Trophoblast cell (in vitro differentiated cells and primary cell): ENCODE measurements around the gene AQP7.

Experiments
- DNase-seq, 2 donors: peaks; one replicate each; pipeline ENCODE4 v3.0.0-alpha.2; 2016
- H2AFZ ChIP-seq: 2 replicates; pipeline ENCODE4 v1.6.1; 2013; ENCODE audit warnings: low read length, moderate library complexity, mild to moderate bottlenecking; ENCODE audit not compliant: insufficient read depth, poor library complexity
- H2AK5ac ChIP-seq: 2 replicates; pipeline ENCODE4 v1.6.1; 2013; ENCODE audit warnings: mild to moderate bottlenecking, low read length
- H2BK120ac ChIP-seq: 2 replicates; pipeline ENCODE4 v1.6.1; 2013; ENCODE audit warnings: low read length, mild to moderate bottlenecking, moderate library complexity; ENCODE audit not compliant: insufficient read depth, poor library complexity
- H2BK12ac ChIP-seq: 2 replicates; pipeline ENCODE4 v1.6.1; 2013; ENCODE audit warnings: mild to moderate bottlenecking, low read length, moderate library complexity
- H2BK5ac ChIP-seq: 2 replicates; pipeline ENCODE4 v1.6.1; 2013; ENCODE audit warnings: low read length, low read depth, moderate library complexity, mild to moderate bottlenecking; ENCODE audit not compliant: poor library complexity
- H3K14ac ChIP-seq: 2 replicates; pipeline ENCODE4 v1.6.1; 2013; ENCODE audit warnings: mild to moderate bottlenecking, low read length
- H3K18ac ChIP-seq: 2 replicates; pipeline ENCODE4 v1.6.1; 2013; ENCODE audit warnings: mild to moderate bottlenecking, low read length
- H3K23ac ChIP-seq: 2 replicates; pipeline ENCODE4 v1.6.1; 2013; ENCODE audit warnings: low read length
- H3K27ac ChIP-seq: 2 replicates; pipeline ENCODE4 v1.5.1; 2013; ENCODE audit warnings: low read depth, mild to moderate bottlenecking, inconsistent platforms, low read length, moderate library complexity
- H3K27me3 ChIP-seq: 2 replicates; pipeline ENCODE4 v1.6.1; 2013; ENCODE audit warnings: inconsistent platforms, mild to moderate bottlenecking, low read length, moderate library complexity; ENCODE audit not compliant: insufficient read depth
- H3K36me3 ChIP-seq, 2 experiments: 1 replicate in 1 of 2; 2 replicates in 1 of 2; pipeline ENCODE4 v1.6.1; 2013; ENCODE audit warnings: low read length in 2 of 2, mild to moderate bottlenecking in 2 of 2, moderate library complexity in 1 of 2; ENCODE audit not compliant: insufficient read depth in 2 of 2, control insufficient read depth in 1 of 2
- H3K4ac ChIP-seq: 2 replicates; pipeline ENCODE4 v1.6.1; 2013; ENCODE audit warnings: low read depth, mild to moderate bottlenecking, low read length, moderate library complexity
- H3K4me1 ChIP-seq, 2 experiments: 1 replicate in 1 of 2; 2 replicates in 1 of 2; pipeline ENCODE4 v1.6.1; 2013; ENCODE audit warnings: low read length in 2 of 2, mild to moderate bottlenecking in 2 of 2, moderate library complexity in 1 of 2; ENCODE audit not compliant: insufficient read depth in 2 of 2, control insufficient read depth in 1 of 2
- H3K4me2 ChIP-seq: 2 replicates; pipeline ENCODE4 v1.6.1; 2013; ENCODE audit warnings: inconsistent platforms, mild to moderate bottlenecking, low read length, moderate library complexity
- H3K4me3 ChIP-seq: 2 replicates; pipeline ENCODE4 v1.5.1; 2013; ENCODE audit warnings: mild to moderate bottlenecking, low read depth, low read length, inconsistent platforms
- H3K79me1 ChIP-seq: one replicate; pipeline ENCODE4 v1.6.1; 2013; ENCODE audit warnings: low read length
- H3K79me2 ChIP-seq: 2 replicates; pipeline ENCODE4 v1.6.1; 2013; ENCODE audit warnings: low read length, mild to moderate bottlenecking; ENCODE audit not compliant: control insufficient read depth, insufficient read depth, poor library complexity
- H3K9ac ChIP-seq: 2 replicates; pipeline ENCODE4 v1.6.1; 2013; ENCODE audit warnings: mild to moderate bottlenecking, low read length
- H3K9me3 ChIP-seq: 2 replicates; pipeline ENCODE4 v1.6.1; 2013; ENCODE audit warnings: low read depth, mild to moderate bottlenecking, control low read depth, inconsistent platforms, low read length; ENCODE audit not compliant: insufficient read depth
- H4K12ac ChIP-seq: 2 replicates; pipeline ENCODE4 v1.6.1; 2013; ENCODE audit warnings: low read depth, mild to moderate bottlenecking, low read length, moderate library complexity
- H4K8ac ChIP-seq: 2 replicates; pipeline ENCODE4 v1.6.1; 2013; ENCODE audit warnings: low read depth, mild to moderate bottlenecking, low read length, moderate library complexity
- H4K91ac ChIP-seq: one replicate; pipeline ENCODE4 v1.6.1; 2013; ENCODE audit warnings: low read depth, mild to moderate bottlenecking, low read length, moderate library complexity
- WGBS: extraction: QIAGEN DNeasy Blood & Tissue Kit; methylation state at CpG from one replicate; pipeline ENCODE4 v1.1.7; 2013; ENCODE audit warnings: missing lambda C conversion rate; ENCODE audit not compliant: insufficient read length, insufficient coverage; ENCODE audit errors: extremely low coverage; 5-methylcytosine and 5-hydroxymethylcytosine counted together

The AQP7 gene

DNA sequence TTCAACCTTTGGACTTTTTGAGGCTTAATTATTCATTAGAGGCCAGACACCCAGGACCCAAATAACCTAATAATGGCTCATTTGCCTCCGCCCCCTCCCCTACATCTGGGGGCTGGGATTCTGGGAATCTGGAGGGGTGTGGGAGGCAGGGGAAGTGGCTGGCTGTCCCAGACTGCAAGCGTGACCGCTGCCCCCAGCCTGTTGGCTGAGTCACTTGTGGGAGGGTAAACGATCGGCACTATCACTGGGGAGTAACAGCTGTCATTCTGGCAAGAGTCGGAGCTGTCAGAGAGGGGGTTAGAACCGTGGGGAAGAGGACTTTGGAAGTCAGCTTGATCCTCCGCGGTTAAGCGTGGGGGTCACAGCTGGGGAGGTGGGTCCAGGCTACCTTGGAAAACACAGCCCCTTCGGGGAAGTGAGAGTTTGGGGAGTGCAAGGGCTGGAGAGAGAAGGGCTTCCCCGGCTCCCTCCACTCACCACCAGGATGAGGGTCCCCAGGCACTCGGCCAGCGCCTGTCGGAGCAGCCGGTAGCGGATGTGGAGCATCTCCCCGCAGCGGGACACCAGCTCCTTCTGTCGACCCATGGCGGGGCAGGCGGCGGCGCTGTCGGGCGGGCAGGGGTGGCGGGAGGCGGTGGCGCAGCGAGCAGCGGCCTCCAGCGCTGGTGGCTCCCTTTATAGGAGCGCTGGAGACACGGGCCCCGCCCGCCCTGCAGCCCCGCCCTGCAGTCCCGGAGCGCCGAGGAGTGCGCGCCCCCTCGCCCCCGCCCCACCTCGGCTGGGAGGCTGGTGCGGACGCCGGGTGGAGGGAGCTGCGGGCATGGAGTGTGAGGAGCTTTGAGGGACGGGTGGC is 44.8 kb upstream of the AQP7 start, which contains the start of gene AQP3:
Gene AQP3, minus strand, starts transcription at position 648 of the 853 bp plus-strand sequence. Its CDS starts 63 bp downstream, at position 585.
- Histone ChIP-seq H3K18ac (no peak within 1 kb of the TSS), H2BK12ac (no peak within 1 kb of the TSS), H2AFZ (no peak within 1 kb of the TSS), H2AK5ac (no peak within 1 kb of the TSS), H4K91ac (no peak within 1 kb of the TSS), H3K9me3 (no peaks in the 10 kb centered on the region), H3K27ac (no peak within 1 kb of the TSS), H2BK5ac (no peak within 1 kb of the TSS), H3K79me1 (no peaks in the 10 kb centered on the region), H3K4me2 (peak within 1 kb of the TSS; percentile 69), H3K23ac (no peak within 1 kb of the TSS), H2BK120ac (no peak within 1 kb of the TSS), H3K9ac (no peak within 1 kb of the TSS), H3K4ac (no peak within 1 kb of the TSS), H3K4me1 (peaks cover 14 to 20% of the 10 kb centered on the region in 2 experiments), H3K27me3 (peaks cover 4% of the 10 kb centered on the region), H3K4me3 (peak within 1 kb of the TSS; percentile 0), H3K36me3 (no peaks in the 10 kb centered on the region), H3K79me2 (no peaks in the 10 kb centered on the region), H4K8ac (no peak within 1 kb of the TSS), H4K12ac (no peak within 1 kb of the TSS), H3K14ac (no peak within 1 kb of the TSS)
- WGBS: no CpG with 5 or more reads among the region's 50 CpGs
- DNase-seq: peak; percentile 30 to 65

DNA sequence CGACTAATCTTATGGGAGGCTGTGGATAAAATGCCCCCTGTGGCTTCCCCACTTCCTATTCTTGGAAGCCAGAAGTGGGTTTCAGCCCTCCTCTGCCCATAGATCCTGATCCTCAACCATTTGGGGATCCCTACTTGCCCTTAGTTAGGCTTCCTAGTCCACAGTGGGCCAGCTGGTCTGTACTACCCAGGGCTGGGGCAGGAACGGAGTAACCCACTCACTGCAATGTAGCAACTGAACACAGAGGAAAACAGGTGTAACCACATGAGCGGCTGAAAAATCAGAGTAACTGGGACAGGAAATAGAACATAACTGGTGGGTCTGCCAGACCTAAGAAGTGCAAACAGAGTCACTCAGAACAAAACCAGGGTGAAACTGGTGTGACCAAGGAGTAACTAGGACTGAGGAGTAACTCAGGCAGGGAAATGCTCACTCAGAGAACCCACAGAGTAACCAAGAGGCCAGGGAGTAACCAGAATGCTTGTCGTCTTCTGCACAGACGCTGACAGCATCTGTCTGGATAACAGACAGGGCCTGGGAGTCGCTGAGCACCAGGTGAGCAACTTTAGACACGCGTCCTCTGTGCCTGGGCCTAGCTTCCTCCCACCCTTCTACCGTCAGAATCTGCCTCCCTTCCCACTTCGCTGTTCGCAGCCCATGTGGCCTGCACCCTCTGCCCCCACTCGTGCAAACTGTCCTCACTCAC is 44.0 kb upstream of the AQP7 start:
- H2BK5ac ChIP-seq: no peak overlapping the region
- H3K9me3 ChIP-seq: no peaks in the 10 kb centered on the region
- no peak overlapping the region for H4K8ac ChIP-seq
- H3K18ac ChIP-seq: no peak overlapping the region
- H2BK120ac ChIP-seq: no peak overlapping the region
- H3K23ac ChIP-seq: no peak overlapping the region
- H3K27me3 ChIP-seq: peaks cover 4% of the 10 kb centered on the region
- H3K27ac ChIP-seq: no peak overlapping the region
- no peaks in the 10 kb centered on the region for H3K79me1 ChIP-seq
- peak overlapping the region; percentile 69 for H3K4me2 ChIP-seq
- no peaks in the 10 kb centered on the region for H3K79me2 ChIP-seq
- H3K9ac ChIP-seq: no peak overlapping the region
- no peak overlapping the region for H3K14ac ChIP-seq
- no peak overlapping the region for H2BK12ac ChIP-seq
- H3K36me3 ChIP-seq: no peaks in the 10 kb centered on the region
- DNase-seq: no peak
- no peak overlapping the region for H3K4ac ChIP-seq
- H3K4me3 ChIP-seq: no peak overlapping the region
- H3K4me1 ChIP-seq: peaks cover 14 to 20% of the 10 kb centered on the region in 2 experiments
- no peak overlapping the region for H2AK5ac ChIP-seq
- H2AFZ ChIP-seq: no peak overlapping the region
- no peak overlapping the region for H4K12ac ChIP-seq
- no CpG with 5 or more reads among the region's 12 CpGs for WGBS
- H4K91ac ChIP-seq: no peak overlapping the region

DNA sequence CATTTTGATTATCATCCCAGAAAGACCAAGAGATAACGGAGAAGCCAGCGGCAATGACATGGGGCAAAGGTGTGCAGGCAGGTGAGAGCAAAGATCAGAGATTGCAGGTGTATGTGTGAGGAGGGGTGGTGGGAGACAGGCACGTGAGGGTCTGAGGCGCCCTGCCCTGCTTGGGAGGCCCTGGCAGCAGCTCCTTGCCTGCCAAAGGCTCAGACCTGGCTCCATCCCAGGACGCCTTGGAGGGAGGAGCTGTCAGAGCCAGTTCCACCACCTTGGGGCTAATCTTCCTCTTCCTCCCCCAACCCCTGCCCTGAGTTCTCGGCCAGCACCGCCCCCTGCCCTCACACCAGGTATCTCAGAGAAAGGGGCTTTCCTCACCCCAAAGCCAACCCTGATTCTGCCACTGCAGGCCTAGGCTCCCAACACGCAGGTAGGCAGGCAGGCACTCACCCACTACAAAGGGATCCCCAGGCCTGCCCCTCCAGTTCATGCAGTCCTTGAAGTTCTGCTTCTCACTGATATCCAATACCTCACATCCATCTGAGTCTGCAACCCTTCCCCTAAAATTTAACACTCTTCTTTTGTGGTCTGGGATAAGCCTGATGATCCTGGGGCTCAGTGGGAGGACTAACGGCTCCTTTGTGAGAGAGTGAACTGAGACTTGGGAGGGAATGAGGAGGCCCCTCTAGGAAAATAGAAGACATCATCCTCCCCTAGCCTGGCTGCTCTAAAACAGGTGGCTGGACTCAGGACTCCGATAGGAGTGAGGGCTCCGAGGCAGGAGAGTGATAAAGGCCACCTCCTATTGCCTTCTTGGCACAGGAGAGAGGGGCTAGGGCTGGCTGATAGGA is 43.2 kb upstream of the AQP7 start:
- H3K9ac ChIP-seq: no peak overlapping the region
- no peak overlapping the region for H3K23ac ChIP-seq
- no peak overlapping the region for H2BK120ac ChIP-seq
- H2BK5ac ChIP-seq: no peak overlapping the region
- no peak overlapping the region for H4K91ac ChIP-seq
- no peak overlapping the region for H2AK5ac ChIP-seq
- H3K4me1 ChIP-seq: peaks cover 14 to 20% of the 10 kb centered on the region in 2 experiments
- no peak overlapping the region for H3K4me2 ChIP-seq
- no peak overlapping the region for H3K27ac ChIP-seq
- H3K79me1 ChIP-seq: no peaks in the 10 kb centered on the region
- no peak for DNase-seq
- peaks cover 4% of the 10 kb centered on the region for H3K27me3 ChIP-seq
- no peak overlapping the region for H2BK12ac ChIP-seq
- no peak overlapping the region for H3K14ac ChIP-seq
- no CpG with 5 or more reads among the region's 11 CpGs for WGBS
- H3K4ac ChIP-seq: no peak overlapping the region
- H3K9me3 ChIP-seq: no peaks in the 10 kb centered on the region
- H4K12ac ChIP-seq: no peak overlapping the region
- no peaks in the 10 kb centered on the region for H3K36me3 ChIP-seq
- no peak overlapping the region for H2AFZ ChIP-seq
- H4K8ac ChIP-seq: no peak overlapping the region
- no peak overlapping the region for H3K18ac ChIP-seq
- no peaks in the 10 kb centered on the region for H3K79me2 ChIP-seq
- no peak overlapping the region for H3K4me3 ChIP-seq

DNA sequence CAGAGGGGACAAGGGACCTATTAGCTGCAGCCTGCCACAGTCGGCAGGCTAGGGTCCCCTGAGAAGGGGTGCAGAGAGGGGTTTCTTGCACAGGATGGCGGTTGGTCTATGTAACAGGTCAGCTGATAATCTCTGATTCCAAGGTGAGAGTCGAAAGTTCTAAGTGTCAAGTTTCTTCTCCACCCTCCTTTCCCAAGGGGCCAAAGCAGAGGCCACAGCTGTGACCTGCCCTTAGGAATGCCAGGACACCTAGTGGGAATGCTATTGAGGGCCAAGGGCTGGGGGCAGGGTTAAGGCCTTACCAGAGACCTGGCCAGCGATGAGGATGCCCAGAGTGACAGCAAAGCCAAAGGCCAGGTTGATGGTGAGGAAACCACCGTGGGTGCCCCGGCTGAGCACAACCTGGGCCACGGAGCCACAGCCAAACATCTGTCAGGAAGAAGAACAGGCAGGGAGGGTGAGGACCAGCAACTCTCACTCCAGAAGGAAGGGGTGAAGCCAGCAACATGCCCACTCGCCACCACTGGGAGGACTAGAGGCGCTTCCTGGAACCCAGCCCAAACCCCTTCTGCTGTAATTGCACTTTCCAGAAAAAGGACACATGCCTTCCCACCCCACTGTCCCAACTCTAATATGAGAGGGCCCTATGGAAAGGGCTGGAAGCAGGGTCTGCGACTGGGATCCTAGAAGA is 41.2 kb upstream of the AQP7 start:
- H4K91ac ChIP-seq: no peak overlapping the region
- H3K4me3 ChIP-seq: no peak overlapping the region
- no peak overlapping the region for H2AK5ac ChIP-seq
- H2BK12ac ChIP-seq: no peak overlapping the region
- peaks cover 4% of the 10 kb centered on the region for H3K27me3 ChIP-seq
- no peak overlapping the region for H4K12ac ChIP-seq
- H3K79me1 ChIP-seq: no peaks in the 10 kb centered on the region
- no peak overlapping the region for H3K18ac ChIP-seq
- no peaks in the 10 kb centered on the region for H3K36me3 ChIP-seq
- no peak overlapping the region for H2AFZ ChIP-seq
- H3K4me1 ChIP-seq: peaks cover 14 to 20% of the 10 kb centered on the region in 2 experiments
- no peak overlapping the region for H3K27ac ChIP-seq
- no peak overlapping the region for H4K8ac ChIP-seq
- H2BK120ac ChIP-seq: no peak overlapping the region
- H3K14ac ChIP-seq: no peak overlapping the region
- H3K23ac ChIP-seq: no peak overlapping the region
- H3K4ac ChIP-seq: no peak overlapping the region
- H3K9me3 ChIP-seq: no peaks in the 10 kb centered on the region
- no peak overlapping the region for H3K9ac ChIP-seq
- no peak overlapping the region for H3K4me2 ChIP-seq
- DNase-seq: no peak
- WGBS: no CpG with 5 or more reads among the region's 10 CpGs
- no peak overlapping the region for H2BK5ac ChIP-seq
- H3K79me2 ChIP-seq: no peaks in the 10 kb centered on the region
